ENCODE data around the gene CLDN9.

- TF ChIP-seq CTCF (IDR thresholded peaks at IDR 0.05) (no peak), POLR2A (IDR thresholded peaks at IDR 0.05) (no peak)
Measured at GRCh38 chr16:3057181-3058138, 44.7 kb downstream of the CLDN9 start.
